HG02973 (cell line): ENCODE results near the gene ARRDC1.
"Not testable (repeated sequence)": the region's sequence is repeated elsewhere in the genome, so short reads cannot be mapped to it uniquely, and the experiment has no call there.

Experiments used
- ATAC-seq: cut with Tn5 transposase; IDR thresholded peaks from one replicate; pipeline ENCODE4 v1.9.1; 2021; ENCODE audit warnings: moderate library complexity; ENCODE audit not compliant: unreplicated experiment

ARRDC1 gene

GRCh38 chr9:137605121-137606004 is at the start of gene ARRDC1:
Gene ARRDC1, plus strand, starts transcription at chr9:137605686. Its CDS starts 32 bp downstream, at chr9:137605718.
- ATAC-seq = peak; percentile 59

- ATAC-seq = no peak
Measured at GRCh38 chr9:137556069-137556838, 49.2 kb upstream of the ARRDC1 start.

DNA sequence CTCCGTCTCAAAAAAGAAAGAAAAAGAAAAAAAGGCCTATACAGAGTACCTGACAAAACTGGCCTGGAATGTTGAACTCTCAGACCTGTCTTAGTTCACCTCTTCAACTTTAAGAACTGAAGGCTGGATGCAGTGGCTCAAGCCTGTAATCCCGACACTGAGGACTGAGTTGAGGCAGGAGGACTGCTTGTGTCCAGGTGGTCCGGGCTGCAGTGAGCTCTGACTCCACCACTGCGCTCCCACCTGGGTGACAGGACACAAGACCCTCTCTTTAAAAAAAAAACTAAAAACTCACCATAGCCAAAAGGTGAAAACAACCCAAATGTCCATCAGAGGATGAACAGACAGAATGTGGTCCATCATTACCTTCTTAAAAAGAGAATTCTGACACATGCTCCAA is 47.4 kb upstream of the ARRDC1 start:
- no peak for ATAC-seq

DNA sequence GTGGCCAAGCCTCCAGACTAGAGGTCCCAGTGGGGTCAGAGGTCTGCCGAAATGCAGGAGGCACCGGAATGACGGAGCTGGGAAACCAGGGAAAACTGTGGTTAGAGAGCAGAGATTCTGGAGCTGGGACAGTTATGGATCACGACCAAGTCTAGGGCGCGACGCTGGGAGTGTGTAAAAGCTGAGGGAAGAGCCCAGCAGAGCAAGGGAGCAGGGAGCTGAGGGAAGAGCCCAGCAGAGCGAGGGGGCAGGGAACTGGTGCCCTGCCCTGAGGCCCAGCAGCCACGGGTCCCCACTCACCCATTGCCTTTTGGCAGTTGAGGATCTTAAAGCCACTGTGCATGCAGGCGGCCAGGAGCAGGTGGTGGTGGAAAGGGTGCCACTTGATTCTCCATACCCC is 41.4 kb upstream of the ARRDC1 start:
- ATAC-seq = no peak

DNA sequence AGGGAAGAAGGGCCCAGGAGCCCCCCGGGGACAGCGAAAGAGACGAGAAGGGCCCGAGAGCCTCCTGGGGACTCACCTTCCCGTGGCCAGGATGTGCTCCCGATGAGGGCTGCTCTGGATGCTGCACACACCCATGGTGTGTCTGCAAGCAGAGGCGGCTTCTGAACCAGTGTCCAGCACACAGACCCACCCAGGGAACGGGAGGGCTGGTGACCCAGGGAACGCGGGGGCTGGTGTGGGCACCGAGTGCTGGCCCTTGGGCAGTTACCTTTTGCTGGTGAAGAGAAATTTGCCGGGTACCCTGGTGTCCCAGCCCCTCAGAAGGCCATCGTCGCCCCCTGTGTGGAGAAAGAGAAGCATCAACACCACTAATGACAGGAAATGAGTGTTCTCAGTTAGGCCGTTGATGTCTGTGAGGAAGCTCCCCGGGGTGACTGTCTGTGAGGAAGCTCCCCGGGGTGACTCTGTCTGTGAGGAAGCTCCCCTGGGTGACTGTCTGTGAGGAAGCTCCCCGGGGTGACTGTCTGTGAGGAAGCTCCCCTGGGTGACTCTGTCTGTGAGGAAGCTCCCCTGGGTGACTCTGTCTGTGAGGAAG is 40.6 kb upstream of the ARRDC1 start:
- no peak for ATAC-seq

DNA sequence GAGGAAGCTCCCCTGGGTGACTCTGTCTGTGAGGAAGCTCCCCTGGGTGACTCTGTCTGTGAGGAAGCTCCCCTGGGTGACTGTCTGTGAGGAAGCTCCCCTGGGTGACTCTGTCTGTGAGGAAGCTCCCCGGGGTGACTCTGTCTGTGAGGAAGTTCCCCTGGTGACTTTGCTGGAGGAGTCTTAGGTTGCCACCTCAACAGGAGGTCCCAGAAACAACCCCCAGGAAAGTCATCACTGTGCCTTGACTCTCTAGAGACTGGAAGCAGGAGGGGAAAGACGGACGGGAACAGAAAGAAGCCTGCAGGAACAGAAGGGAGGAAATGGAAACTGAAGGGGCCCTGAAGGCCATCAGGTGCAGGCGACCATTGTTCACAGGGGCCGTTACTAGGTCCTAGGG is 37.0 kb upstream of the ARRDC1 start:
- ATAC-seq = not testable (repeated sequence)

GRCh38 chr9:137569609-137570203 is 35.8 kb upstream of the ARRDC1 start:
- ATAC-seq = no peak

- no peak for ATAC-seq
Measured at GRCh38 chr9:137570566-137570965, 34.9 kb upstream of the ARRDC1 start.

- ATAC-seq = no peak
Measured at GRCh38 chr9:137574192-137574591, 31.3 kb upstream of the ARRDC1 start.

- ATAC-seq = no peak
Measured at GRCh38 chr9:137575364-137575715, 30.1 kb upstream of the ARRDC1 start.

- no peak for ATAC-seq
Measured at GRCh38 chr9:137575716-137576411, 29.6 kb upstream of the ARRDC1 start.

DNA sequence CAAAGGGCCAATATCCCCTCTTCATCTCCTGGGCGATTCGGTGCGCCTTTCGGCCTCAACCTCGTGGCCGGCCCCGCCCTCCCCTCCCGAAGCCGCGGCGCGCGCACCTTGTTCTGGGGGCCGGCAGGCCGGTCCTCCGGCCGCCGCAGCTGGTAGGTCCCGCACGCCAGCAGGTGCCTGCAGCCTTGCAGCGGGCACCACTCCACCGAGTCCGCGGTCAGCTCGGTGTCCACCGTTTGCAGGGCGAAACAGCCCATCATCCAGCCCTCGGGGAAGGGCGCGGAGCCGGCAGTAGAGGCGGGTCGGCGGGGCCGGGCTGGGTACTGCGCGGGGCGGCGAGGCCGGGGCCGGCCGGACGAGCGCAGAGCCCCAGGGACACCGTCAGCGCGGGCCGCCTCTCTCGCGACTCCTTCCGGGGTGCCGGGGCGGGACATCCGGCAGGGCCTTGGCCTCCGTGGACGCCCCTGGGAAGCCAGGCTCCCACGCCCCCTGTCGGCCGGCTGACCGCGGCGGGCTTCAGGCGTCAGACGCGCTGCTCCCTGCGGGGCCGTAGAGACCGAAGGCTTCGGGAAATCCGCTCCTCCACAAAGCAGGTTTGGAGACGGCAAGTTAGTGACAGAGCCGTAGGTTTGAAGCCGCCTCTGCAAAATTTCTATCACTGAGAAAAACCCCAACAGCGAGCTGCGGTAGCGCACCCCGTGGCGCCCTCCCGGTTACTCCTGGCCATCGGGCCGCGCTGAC is 26.8 kb upstream of the ARRDC1 start, which contains the start of gene DPH7:
DPH7 (minus strand) TSS at position 408 of the 741 bp plus-strand sequence; CDS start at position 260, 148 bp downstream.
- ATAC-seq = peak; percentile 84

- ATAC-seq = no peak
Measured at GRCh38 chr9:137579259-137579604, 26.3 kb upstream of the ARRDC1 start.

DNA sequence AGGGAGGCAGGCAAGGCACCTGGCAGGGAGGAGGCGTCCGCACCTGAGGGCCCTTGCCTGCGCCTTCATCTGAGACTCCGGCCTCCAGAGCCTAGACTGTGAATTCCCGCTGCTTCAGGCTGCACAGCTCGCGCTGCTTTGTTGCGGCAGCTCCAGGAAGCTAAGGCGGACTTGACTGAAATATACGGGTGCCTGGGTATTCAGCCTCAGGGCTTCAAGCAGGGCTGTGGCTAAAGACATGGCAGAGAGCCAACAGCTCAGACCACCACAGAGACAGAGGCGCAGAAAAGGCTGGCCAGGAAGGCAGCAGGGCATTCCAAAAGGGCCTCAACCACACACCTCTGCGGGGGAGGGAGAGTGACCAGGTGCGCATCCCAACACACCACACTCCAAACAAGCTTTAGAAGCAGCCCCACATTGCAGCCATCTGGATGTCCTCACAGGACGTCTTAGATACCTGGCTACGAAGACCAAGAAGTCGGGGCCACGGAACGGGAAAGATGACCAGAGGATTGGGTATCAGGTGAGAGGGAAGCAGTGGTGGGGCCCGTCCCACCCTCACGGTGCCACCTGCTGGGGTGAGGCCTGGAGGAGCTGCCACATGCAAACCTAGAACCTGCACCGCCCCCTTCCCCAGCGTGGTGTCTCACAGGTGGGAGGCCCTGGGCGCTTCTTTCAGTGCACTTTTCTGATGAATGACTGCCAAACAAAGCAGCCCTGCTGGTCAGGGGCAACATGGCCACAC is 25.1 kb upstream of the ARRDC1 start:
- no peak for ATAC-seq

DNA sequence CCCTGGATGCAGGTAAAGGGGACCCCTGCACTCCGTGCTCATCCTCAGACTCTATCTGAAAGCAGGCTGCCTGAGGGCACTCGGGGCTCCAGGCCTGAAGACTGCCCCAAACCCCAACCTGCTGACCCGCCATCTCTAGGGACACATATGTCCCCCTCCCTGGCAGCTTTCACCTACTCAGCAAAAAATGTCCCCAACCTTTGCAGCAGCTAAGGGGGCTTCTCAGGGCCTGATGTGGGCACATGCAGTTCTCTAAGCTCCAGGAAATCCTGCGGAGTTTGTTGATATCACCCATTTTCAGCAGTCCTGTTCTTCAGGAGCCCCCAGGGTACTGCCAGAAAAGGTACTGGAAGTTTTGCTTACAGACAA is 24.5 kb upstream of the ARRDC1 start:
- no peak for ATAC-seq

DNA sequence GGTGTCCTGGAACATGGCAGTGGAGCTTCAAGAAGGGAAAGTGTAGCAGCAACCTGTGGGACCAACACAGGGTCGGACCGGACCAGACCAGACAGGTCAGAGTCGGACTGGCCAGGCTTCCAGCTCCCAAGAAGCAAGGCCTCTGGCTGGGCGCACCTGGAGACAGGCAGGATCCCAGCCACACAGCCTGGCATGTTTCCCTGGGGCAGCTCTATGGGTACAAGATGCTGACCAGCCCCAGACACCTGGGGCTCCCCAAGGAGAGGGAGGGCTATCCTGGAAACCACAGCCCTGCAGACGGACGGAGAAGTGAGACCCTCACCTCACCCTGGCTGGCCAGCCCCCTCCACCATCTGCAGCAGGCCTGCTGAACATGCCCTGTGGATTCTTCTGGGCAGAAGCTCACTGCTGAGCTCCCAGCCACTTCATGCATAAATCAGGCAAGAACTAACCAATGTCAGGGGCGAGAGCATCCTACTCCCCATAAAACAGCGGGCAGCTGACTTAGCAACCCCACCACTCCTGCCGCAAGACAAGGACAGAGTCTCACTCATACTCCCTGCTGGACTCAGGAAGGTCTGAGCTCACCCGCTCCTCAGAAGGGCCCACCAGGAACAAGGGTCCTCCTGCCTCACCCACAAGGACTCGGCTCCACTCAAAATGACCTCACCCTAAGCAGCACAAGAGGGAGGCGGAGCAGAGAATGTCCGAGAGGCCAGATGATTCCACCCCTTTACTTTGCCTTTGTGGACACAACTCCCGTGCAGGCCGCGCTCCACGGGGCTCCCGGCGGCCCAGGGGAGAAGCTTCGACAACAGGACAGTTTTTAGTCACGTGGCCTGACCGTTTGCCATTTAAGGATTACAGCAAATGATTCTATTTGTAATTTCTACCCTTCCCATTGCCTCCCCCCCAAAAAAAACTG is 23.9 kb upstream of the ARRDC1 start:
- no peak for ATAC-seq

DNA sequence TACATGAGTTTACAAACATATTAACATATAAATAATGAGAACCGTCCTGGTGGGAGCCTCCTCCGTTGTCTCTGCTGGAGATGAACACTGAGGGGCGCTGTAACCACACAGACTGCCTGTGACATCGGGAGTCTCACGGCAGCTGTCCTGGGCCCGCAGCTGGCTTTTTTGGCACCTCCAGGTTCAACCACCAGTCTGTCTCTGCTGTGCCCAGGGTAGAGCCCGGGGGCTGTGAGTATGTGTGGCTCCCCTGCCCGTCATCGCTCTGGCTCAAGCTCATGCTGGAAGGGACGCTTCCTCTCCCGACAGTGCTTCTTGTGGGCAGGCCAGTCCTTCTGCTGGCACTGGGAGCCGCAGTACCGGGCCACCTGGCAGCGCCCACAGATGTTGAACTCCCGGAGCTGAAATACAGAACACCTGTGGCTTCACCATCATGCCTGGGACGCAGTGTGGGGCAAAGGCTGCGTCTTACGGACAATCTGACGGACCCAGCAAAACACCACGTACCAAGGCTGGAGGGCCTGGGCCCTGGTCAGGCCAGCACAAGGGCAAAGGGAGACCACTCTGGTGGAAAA is 23.1 kb upstream of the ARRDC1 start:
- ATAC-seq = no peak

DNA sequence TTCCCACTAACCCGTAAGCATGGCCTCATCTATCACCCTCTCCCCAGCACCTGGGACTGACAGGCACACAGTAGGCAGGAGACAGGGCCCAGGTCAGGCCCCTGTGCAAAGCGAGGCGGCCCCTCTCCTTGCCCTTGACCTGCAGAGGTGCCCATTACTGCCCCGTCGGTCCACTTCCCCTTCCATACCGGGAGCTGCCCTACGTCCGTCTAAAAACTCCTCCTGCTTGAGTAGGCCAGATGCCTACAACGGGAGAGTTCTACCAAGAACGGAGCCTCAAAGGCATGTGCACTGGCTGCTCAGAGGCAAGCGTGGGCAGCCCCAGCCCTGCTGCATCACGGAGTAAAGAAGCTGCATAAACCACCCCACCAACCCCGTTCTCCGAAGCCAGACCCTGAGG is 22.1 kb upstream of the ARRDC1 start:
- ATAC-seq = no peak
